Osteocyte (in vitro differentiated cells): ENCODE measurements around the gene MYO1D. TPM values are rescaled to one million over a fixed set of nuclear protein-coding genes. Genes with fewer than 3 reads are reported as not detected.

Experiments used
- DNase-seq: peaks from one replicate; pipeline ENCODE4 v3.0.0; 2021; ENCODE audit warnings: mixed read lengths; ENCODE audit not compliant: unreplicated experiment; ENCODE audit errors: extremely low spot score
- H3K27ac Mint-ChIP-seq: one replicate; pipeline ENCODE4 v1.8.0; 2021; ENCODE audit warnings: mild to moderate bottlenecking, mixed read lengths; ENCODE audit not compliant: unreplicated experiment
- H3K27me3 Mint-ChIP-seq: one replicate; pipeline ENCODE4 v1.8.0; 2021; ENCODE audit warnings: mixed read lengths; ENCODE audit not compliant: unreplicated experiment
- H3K36me3 Mint-ChIP-seq: one replicate; pipeline ENCODE4 v1.8.0; 2021; ENCODE audit warnings: mixed read lengths; ENCODE audit not compliant: unreplicated experiment
- H3K4me1 Mint-ChIP-seq: one replicate; pipeline ENCODE4 v1.8.0; 2021; ENCODE audit warnings: mixed read lengths; ENCODE audit not compliant: unreplicated experiment
- H3K4me3 Mint-ChIP-seq: one replicate; pipeline ENCODE4 v1.8.0; 2021; ENCODE audit warnings: mild to moderate bottlenecking, moderate library complexity, mixed read lengths; ENCODE audit not compliant: unreplicated experiment
- H3K9me3 Mint-ChIP-seq: one replicate; pipeline ENCODE4 v1.8.0; 2021; ENCODE audit warnings: mixed read lengths; ENCODE audit not compliant: unreplicated experiment
- CTCF ChIP-seq: fragments of 200-600 bp; sonication (generic); IDR thresholded peaks from 2 replicates; pipeline ENCODE4 v1.5.0; 2021; ENCODE audit warnings: antibody characterized with exemption, mild to moderate bottlenecking, moderate library complexity
- total RNA-seq: library from RNA; stranded (reverse); gene quantifications from 2 replicates; pipeline ENCODE4 v1.2.1, GENCODE V29; 2021

MYO1D gene
- total RNA-seq, 1 donor from 2014 or later = 19.1 TPM

- Mint-ChIP-seq H3K4me1 (no peaks in the 10 kb centered on the region), H3K4me3 (no peak overlapping the region), H3K27ac (no peak overlapping the region), H3K36me3 (no peaks in the 10 kb centered on the region), H3K27me3 (no peaks in the 10 kb centered on the region), H3K9me3 (no peaks in the 10 kb centered on the region)
- DNase-seq = no peak
- TF ChIP-seq CTCF = no peak
These were observed 143.5 kb downstream of the MYO1D start for GRCh38 chr17:32733401-32733800.

GRCh38 chr17:32732900-32733299 is 144.0 kb downstream of the MYO1D start:
- no peaks in the 10 kb centered on the region for H3K27me3 Mint-ChIP-seq
- no peak overlapping the region for H3K4me3 Mint-ChIP-seq
- no peak for DNase-seq
- H3K4me1 Mint-ChIP-seq = no peaks in the 10 kb centered on the region
- H3K9me3 Mint-ChIP-seq = no peaks in the 10 kb centered on the region
- no peaks in the 10 kb centered on the region for H3K36me3 Mint-ChIP-seq
- no peak for TF ChIP-seq CTCF
- H3K27ac Mint-ChIP-seq = no peak overlapping the region

DNA sequence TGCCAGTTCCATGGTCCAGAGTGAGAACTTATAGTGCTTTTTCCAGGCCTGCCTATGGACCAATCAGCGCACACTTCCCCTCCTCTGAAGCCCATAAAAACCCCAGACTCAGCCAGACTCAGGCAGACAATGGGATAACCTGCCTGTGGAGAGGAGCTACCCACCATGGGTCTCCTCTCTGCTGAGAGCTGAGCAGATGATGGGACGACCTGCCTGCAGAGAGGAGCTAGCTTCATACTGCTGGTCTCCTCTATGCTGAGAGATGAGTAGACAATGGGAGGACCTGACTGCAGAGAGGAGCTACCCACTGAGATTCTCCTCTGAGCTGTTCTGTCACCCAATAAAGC is 144.7 kb downstream of the MYO1D start:
- Mint-ChIP-seq H3K4me1 (no peaks in the 10 kb centered on the region), H3K9me3 (no peaks in the 10 kb centered on the region), H3K27me3 (no peaks in the 10 kb centered on the region), H3K27ac (no peak overlapping the region), H3K36me3 (no peaks in the 10 kb centered on the region), H3K4me3 (no peak overlapping the region)
- no peak for DNase-seq
- no peak for TF ChIP-seq CTCF

- H3K4me1 Mint-ChIP-seq = no peaks in the 10 kb centered on the region
- no peaks in the 10 kb centered on the region for H3K36me3 Mint-ChIP-seq
- no peak for TF ChIP-seq CTCF
- no peak overlapping the region for H3K4me3 Mint-ChIP-seq
- no peak for DNase-seq
- H3K27ac Mint-ChIP-seq = no peak overlapping the region
- no peaks in the 10 kb centered on the region for H3K9me3 Mint-ChIP-seq
- no peaks in the 10 kb centered on the region for H3K27me3 Mint-ChIP-seq
These were observed 145.2 kb downstream of the MYO1D start for GRCh38 chr17:32731556-32732295.

DNA sequence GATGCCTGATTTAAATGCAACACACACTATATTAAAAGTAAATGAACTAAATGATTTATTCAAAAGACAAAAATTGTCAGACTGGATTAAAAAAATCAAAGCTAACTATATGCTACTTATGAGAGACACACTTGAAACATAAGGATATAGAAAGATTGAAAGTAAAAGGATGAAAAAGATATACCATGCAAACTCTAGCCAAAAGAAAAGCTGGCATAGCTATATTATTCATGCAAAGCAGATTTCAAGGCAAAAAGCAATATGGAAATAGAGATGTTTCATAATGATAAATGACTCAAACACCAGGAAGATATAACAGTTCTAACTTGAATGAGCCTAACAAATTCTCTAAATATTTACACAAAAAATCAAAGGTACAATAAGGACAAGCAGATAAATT is 149.2 kb downstream of the MYO1D start:
- Mint-ChIP-seq H3K36me3 (peaks cover 12% of the 10 kb centered on the region), H3K27me3 (no peaks in the 10 kb centered on the region), H3K27ac (no peak overlapping the region), H3K4me1 (no peaks in the 10 kb centered on the region), H3K9me3 (peaks cover 9% of the 10 kb centered on the region), H3K4me3 (no peak overlapping the region)
- DNase-seq = no peak
- TF ChIP-seq CTCF = no peak
